ENCODE data around the gene HEPACAM.
"Not testable (repeated sequence)": the region's sequence is repeated elsewhere in the genome, so short reads cannot be mapped to it uniquely, and the experiment has no call there.

HEPACAM gene, protein sequence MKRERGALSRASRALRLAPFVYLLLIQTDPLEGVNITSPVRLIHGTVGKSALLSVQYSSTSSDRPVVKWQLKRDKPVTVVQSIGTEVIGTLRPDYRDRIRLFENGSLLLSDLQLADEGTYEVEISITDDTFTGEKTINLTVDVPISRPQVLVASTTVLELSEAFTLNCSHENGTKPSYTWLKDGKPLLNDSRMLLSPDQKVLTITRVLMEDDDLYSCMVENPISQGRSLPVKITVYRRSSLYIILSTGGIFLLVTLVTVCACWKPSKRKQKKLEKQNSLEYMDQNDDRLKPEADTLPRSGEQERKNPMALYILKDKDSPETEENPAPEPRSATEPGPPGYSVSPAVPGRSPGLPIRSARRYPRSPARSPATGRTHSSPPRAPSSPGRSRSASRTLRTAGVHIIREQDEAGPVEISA

GRCh38 chr11:124935548-124936514 lies at the start of gene HEPACAM:
TSS of gene HEPACAM (minus strand) at chr11:124936047. CDS start at chr11:124936006, 41 bp downstream.
- DNase-seq, result no peak

- DNase-seq, result no peak
Measured at GRCh38 chr11:124984512-124984854, 48.6 kb upstream of the HEPACAM start.

DNA sequence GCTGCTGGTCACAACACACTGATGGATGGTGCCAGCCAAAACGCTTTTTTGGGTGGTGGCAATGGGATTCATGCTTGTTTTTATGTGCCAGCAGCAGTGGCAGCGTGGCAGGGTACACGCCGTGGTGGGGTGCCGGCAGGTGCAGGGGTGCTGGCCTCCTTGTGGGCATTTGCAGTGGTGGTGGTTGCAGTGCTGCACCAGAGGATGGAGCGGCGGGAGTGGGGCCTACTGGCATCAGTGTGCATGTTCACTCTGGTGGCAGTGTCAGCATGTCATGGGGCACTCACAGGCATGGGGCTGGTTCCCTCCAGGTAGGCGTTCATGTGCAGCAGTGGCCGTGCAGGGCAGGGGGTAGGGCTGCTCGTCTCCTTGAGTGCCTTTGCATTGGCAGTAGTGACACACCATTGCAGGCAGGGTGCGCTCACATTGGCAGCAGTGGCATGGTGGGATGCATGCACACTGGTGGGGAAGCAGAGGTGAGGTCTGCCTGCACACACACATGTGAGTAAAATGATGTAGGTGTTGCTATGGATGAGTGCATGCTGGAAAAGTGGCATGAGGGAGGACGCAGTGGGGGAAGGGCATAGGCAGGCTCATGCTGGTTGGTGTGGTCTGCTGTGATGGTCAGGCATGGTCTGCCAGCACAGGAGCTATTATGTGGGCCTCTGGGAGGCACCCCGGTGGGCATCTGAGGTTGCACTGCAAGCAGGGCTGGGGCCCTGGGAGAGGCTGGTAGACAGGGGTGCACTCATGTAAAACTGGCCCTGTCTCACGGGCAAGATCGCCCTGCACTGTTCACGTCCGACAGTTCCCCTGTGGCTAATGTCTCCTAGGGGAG lies 48.0 kb upstream of the HEPACAM start:
- no peak for DNase-seq

DNA sequence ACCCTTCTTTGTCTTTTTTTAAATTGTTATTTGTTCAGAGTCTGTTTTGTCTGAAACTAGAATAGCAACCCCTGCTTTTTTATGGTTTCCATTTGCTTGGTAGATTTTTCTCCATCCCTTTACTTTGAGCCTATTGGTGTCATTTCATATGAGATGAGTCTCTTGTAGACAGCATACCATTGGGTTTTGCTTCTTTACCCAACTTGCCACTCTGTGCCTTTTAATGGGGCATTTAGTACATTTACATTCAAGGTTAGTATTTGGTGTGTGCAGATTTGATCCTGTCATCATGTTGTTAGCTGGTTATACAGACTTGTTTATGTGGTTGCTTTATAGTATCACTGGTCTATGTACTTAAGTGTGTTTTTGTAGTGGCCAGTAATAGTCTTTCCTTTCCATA lies 46.2 kb upstream of the HEPACAM start:
- no peak for DNase-seq

GRCh38 chr11:124978316-124978715 lies 42.5 kb upstream of the HEPACAM start:
- no peak for DNase-seq

DNA sequence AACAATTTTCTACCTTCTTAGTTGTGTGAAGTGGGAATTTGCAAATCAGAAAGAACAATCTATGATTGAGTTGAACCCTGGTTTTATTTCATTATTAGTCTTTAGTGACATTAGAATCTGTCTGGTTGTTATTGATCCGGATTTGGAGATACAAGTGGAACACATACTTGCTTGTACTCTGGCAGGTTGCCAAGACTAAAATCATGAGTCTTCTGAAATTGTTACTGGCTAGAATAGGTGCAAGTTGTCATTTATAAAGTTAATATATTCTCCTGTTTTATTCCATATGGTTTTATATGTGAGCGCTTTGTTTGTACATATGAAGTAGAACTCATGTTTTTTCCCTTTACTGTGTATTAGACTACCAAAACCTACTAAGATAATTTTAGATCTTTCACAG lies 41.2 kb upstream of the HEPACAM start:
- no peak for DNase-seq

- no peak for DNase-seq
Measured at GRCh38 chr11:124976531-124976930, 40.7 kb upstream of the HEPACAM start.

- DNase-seq, result no peak
Measured at GRCh38 chr11:124971810-124972209, 36.0 kb upstream of the HEPACAM start.

DNA sequence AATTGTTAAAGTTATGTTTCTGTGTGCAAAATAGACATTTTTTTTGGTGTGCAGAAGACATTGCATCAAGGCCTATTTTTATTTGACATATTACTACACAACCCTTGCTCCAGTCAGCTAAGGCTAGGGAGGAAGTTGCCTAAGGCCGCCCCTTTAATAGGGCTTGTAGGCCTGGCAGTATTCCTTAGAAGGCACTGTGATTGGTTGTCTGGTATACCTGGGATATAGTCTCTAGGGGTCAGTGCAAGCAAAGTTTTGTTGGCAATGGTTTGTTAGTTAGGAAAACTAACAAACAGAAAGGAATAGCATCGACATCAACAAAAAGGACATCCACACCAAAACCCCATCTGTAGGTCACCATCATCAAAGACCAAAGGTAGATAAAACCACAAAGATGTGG lies 35.1 kb upstream of the HEPACAM start:
- DNase-seq, result no peak

DNA sequence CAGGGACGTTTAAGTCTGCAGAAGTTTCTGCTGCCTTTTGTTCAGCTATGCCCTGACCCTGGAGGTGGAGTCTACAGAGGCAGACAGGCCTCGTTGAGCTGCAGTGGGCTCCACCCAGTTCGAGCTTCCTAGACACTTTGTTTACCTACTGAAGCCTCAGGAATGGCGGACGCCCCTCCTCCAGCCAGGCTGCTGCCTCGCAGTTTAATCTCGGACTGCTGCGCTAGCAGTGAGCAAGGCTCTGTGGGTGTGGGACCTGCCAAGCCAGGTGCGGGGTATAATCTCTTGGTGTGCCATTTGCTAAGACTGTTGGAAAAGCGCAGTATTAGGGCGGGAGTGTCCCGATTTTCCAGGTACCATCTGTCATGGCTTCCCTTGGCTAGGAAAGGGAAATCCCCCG lies 32.4 kb upstream of the HEPACAM start:
- DNase-seq, result not testable (repeated sequence)

DNA sequence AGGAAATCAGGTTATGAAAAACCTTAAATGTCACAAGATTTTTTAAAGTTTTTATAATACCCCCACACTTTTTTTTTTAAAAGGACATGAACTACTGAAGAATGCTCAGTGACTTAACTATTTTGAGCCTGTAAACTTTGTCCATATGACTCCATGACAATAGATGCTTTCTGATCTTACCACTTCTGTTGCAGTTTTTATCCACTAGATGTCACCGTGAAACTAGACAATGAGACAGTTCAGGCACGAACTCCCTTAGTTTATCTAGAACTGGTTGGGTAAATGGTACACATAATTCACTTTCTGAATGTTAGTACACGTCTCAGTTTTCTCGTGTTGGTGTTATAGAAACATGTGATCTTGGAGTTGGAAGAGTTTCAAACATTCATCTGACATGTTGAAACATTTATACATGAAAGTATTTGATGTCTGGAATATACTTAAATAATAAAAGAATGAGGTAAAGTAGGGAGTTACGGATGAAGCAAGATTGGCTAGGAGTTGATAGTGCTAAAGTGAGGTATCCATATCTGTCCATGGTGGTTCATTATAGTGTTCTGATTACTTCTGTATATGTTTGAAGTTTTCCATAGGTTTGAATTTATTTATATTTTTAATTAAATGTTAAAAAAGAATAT lies 26.2 kb upstream of the HEPACAM start:
- DNase-seq, result peak; percentile 37

- DNase-seq, result no peak
Measured at GRCh38 chr11:124955035-124955434, 19.2 kb upstream of the HEPACAM start.

- no peak for DNase-seq
Measured at GRCh38 chr11:124954590-124954955, 18.7 kb upstream of the HEPACAM start.

DNA sequence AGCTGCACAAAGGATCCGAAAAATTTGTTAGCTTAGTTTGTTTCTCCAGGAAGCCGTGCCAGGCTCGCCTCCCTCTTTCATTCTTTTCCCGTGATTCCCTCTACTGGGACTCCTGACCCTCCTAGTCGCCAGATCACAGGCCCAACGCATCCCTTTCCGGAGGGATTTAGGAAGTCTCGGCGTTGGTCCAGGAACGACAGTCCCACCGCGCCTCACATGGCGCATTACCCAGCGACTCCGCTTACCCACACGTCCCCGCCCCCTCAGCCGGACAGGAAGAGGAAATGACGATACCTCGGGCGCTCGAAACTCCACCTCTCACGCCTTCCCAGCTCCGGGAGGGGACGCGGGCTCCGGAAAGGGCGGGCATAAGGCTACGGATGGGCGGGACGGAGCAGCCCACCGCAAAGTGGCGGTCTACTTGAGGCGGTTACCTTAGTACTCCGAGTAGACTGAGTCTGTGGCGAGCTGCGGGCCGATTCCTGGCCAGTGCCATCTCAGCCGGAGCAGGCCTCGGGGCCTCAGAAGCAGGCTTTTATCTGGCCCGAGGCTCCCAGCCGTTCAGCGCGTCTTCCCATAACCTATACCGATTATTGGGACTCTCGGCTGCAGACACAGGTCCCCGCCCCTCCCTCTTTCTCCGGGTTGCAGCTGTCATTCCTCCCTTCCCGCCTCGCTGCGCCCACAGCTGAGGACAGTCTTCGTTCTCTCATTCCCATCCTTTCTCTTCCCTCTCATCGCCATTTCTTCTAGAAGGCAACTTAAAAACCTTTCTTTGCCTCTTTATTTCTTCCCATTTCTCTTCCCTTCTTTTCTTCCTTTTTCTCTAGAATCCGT lies 18.1 kb upstream of the HEPACAM start, which contains the start of gene CCDC15:
CCDC15 (plus strand) TSS at position 450 of the 837 bp plus-strand sequence. CDS start 531 bp downstream, outside the sequence.
- DNase-seq, result peak; percentile 97

- no peak for DNase-seq
Measured at GRCh38 chr11:124951341-124951740, 15.5 kb upstream of the HEPACAM start.

DNA sequence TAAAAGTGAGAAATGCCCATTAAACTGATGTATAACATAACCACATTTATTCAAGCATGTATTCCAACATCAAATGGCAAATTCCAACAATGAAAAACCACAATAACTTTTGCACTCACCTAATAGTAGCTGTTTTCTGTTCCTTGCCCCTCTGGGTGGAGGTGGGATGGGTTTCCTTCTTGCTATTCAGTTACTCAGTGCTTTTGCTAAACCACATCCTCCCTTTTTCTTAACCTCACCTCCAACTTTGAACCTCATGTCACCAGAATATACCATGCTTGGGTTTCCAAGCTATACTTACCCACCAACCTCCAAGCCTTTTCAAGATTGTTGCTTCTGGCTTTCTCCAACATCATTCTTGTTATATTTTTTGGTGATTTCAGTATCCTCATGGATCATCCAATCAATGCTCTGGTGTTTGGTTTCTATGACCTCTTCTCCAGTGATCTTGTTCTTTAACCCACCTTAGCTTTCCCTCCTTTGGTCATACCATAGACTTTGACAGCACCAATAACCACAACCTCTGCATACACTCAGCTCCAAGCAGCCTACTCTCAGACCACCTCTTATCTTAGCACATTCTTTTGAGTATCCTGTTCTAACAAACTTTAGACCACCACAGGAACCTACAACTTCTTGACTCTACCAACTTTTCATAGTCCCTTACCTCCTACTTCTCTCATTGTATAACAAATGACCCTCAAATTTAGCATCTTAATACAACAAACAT lies 14.9 kb upstream of the HEPACAM start:
- no peak for DNase-seq

GRCh38 chr11:124946735-124947141 lies 10.9 kb upstream of the HEPACAM start:
- DNase-seq, result no peak

GRCh38 chr11:124945826-124946225 lies 10.0 kb upstream of the HEPACAM start:
- DNase-seq, result no peak

GRCh38 chr11:124944565-124944964 lies 8.7 kb upstream of the HEPACAM start:
- no peak for DNase-seq

DNA sequence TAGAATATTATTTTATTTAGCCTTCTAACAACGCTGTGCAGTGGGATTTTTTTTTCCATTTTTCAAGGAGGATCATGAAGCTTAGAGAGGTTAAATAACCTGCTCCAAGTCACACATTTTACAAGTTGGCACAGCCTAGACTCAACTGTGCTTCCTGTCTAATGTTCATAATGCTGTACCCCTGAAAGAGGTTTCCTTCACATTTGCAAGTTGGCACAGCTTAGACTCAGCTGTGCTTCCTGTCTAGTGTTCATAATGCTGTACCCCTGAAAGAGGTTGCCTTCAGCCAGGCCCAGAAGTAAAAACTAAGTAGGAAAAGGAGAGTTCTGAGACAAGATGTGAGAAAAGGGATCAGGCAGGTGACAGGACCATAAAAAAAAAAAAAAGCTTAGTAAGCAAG lies 7.9 kb upstream of the HEPACAM start:
- DNase-seq, result no peak

DNA sequence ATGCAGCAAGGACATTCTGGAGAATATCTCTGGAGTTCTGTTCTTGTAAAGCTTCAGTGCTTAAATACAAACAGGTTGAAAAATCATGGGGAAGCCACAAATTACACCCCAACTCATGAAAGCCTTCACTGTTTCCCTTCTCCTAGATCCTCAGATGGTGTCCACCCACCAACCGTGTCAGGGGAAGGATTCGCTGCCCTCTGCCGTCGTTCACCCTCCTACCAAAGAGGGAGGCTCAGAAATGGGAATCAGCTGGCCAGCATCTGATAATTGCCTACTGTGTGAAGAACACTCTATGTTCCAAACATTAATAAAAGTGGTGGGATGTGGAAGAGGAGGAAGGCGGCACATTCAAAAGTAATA lies 7.4 kb upstream of the HEPACAM start:
- no peak for DNase-seq

Data from COR-L47 (cell line).